ENCODE measurements around the gene DPYSL4. TPM values are rescaled to one million over a fixed set of nuclear protein-coding genes. Genes with fewer than 3 reads are reported as not detected.

DPYSL4 gene
- total and polyA plus RNA-seq, 3 experiments from 2014 or later: 3.2 to 3.3 TPM; not detected in 1

GRCh38 chr10:132175408-132175807 lies 11.3 kb upstream of the DPYSL4 start:
- CTCF ChIA-PET: no interaction called here

GRCh38 chr10:132175907-132176581 lies 10.7 kb upstream of the DPYSL4 start:
- Histone ChIP-seq H3K27me3 (ENCODE audit: insufficient read depth, low read length, poor library complexity, severe bottlenecking) (no peaks in the 10 kb centered on the region), H3K27ac (ENCODE audit: low read depth, low read length) (no peak overlapping the region), H3K4me3 (ENCODE audit: low read length) (no peak overlapping the region), H3K36me3 (ENCODE audit: insufficient read depth, low read length) (no peaks in the 10 kb centered on the region), H3K9me3 (ENCODE audit: low read length) (no peaks in the 10 kb centered on the region), H3K4me1 (ENCODE audit: insufficient read depth, low read length) (no peaks in the 10 kb centered on the region)
- peak overlapping the region in 1 of 8 donors; percentile 20 for H3K27ac Mint-ChIP-seq
- DNase-seq: no peak
- ChIA-PET POLR2A (no interaction called here), CTCF (no interaction called here)
- H3K4me1 Mint-ChIP-seq: peaks cover 0 to 5% (median 2%) of the 10 kb centered on the region in 3 donors
- no peak overlapping the region for H3K4me3 Mint-ChIP-seq
- peaks cover 27 to 42% of the 10 kb centered on the region in 2 donors for H3K27me3 Mint-ChIP-seq
- no peaks in the 10 kb centered on the region for H3K36me3 Mint-ChIP-seq
- no peaks in the 10 kb centered on the region for H3K9me3 Mint-ChIP-seq

More at GRCh38 chr10:132175408-132175807, 11.3 kb upstream of the DPYSL4 start:
- no peaks in the 10 kb centered on the region for H3K36me3 ChIP-seq (ENCODE audit: insufficient read depth, low read length)
- POLR2A ChIA-PET: no interaction called here
- Mint-ChIP-seq H3K36me3 (no peaks in the 10 kb centered on the region), H3K4me1 (peaks cover 0 to 5% (median 2%) of the 10 kb centered on the region in 3 donors), H3K27ac (no peak overlapping the region), H3K4me3 (no peak overlapping the region), H3K27me3 (peaks cover 27 to 37% of the 10 kb centered on the region in 2 donors), H3K9me3 (no peaks in the 10 kb centered on the region)
- no peaks in the 10 kb centered on the region for H3K4me1 ChIP-seq (ENCODE audit: insufficient read depth, low read length)
- DNase-seq: peak in 1 of 5 donors; percentile 30
- no peak overlapping the region for H3K27ac ChIP-seq (ENCODE audit: low read depth, low read length)
- no peaks in the 10 kb centered on the region for H3K27me3 ChIP-seq (ENCODE audit: insufficient read depth, low read length, poor library complexity, severe bottlenecking)
- H3K9me3 ChIP-seq (ENCODE audit: low read length): no peaks in the 10 kb centered on the region
- H3K4me3 ChIP-seq (ENCODE audit: low read length): no peak overlapping the region

- no peak for DNase-seq
- Histone ChIP-seq H3K9me3 (ENCODE audit: low read length) (no peaks in the 10 kb centered on the region), H3K4me3 (ENCODE audit: low read length) (no peak overlapping the region), H3K27me3 (ENCODE audit: insufficient read depth, low read length, poor library complexity, severe bottlenecking) (no peaks in the 10 kb centered on the region), H3K27ac (ENCODE audit: low read depth, low read length) (no peak overlapping the region), H3K36me3 (ENCODE audit: insufficient read depth, low read length) (no peaks in the 10 kb centered on the region), H3K4me1 (ENCODE audit: insufficient read depth, low read length) (no peaks in the 10 kb centered on the region)
- peaks cover 0 to 5% (median 2%) of the 10 kb centered on the region in 3 donors for H3K4me1 Mint-ChIP-seq
- ChIA-PET CTCF (no interaction called here), POLR2A (no interaction called here)
- H3K27me3 Mint-ChIP-seq: peaks cover 26 to 41% of the 10 kb centered on the region in 2 donors
- peak overlapping the region in 2 of 8 donors; percentile 20 to 84 for H3K27ac Mint-ChIP-seq
- H3K4me3 Mint-ChIP-seq: no peak overlapping the region
- no peaks in the 10 kb centered on the region for H3K9me3 Mint-ChIP-seq
- H3K36me3 Mint-ChIP-seq: no peaks in the 10 kb centered on the region
Observed at GRCh38 chr10:132176623-132177500, 9.9 kb upstream of the DPYSL4 start.

GRCh38 chr10:132178046-132178445 lies 8.7 kb upstream of the DPYSL4 start:
- Mint-ChIP-seq H3K4me1 (peaks cover 0 to 5% (median 2%) of the 10 kb centered on the region in 3 donors), H3K4me3 (no peak overlapping the region), H3K36me3 (no peaks in the 10 kb centered on the region), H3K9me3 (no peaks in the 10 kb centered on the region), H3K27me3 (peaks cover 31 to 42% of the 10 kb centered on the region in 2 donors), H3K27ac (no peak overlapping the region)
- Histone ChIP-seq H3K27ac (ENCODE audit: low read depth, low read length) (no peak overlapping the region), H3K4me1 (ENCODE audit: insufficient read depth, low read length) (no peaks in the 10 kb centered on the region), H3K27me3 (ENCODE audit: insufficient read depth, low read length, poor library complexity, severe bottlenecking) (no peaks in the 10 kb centered on the region), H3K4me3 (ENCODE audit: low read length) (no peak overlapping the region), H3K36me3 (ENCODE audit: insufficient read depth, low read length) (no peaks in the 10 kb centered on the region), H3K9me3 (ENCODE audit: low read length) (no peaks in the 10 kb centered on the region)
- CTCF ChIA-PET: no interaction called here
- POLR2A ChIA-PET: no interaction called here
- DNase-seq: no peak

GRCh38 chr10:132178672-132179545 lies 7.8 kb upstream of the DPYSL4 start:
- POLR2A ChIA-PET: no interaction called here
- Mint-ChIP-seq H3K36me3 (no peaks in the 10 kb centered on the region), H3K4me1 (peaks cover 0 to 5% (median 2%) of the 10 kb centered on the region in 3 donors)

GRCh38 chr10:132179551-132180392 lies 7.0 kb upstream of the DPYSL4 start:
- Histone ChIP-seq H3K27ac (ENCODE audit: low read depth, low read length) (no peak overlapping the region), H3K4me3 (ENCODE audit: low read length) (no peak overlapping the region), H3K27me3 (ENCODE audit: insufficient read depth, low read length, poor library complexity, severe bottlenecking) (no peaks in the 10 kb centered on the region), H3K36me3 (ENCODE audit: insufficient read depth, low read length) (no peaks in the 10 kb centered on the region), H3K4me1 (ENCODE audit: insufficient read depth, low read length) (no peaks in the 10 kb centered on the region), H3K9me3 (ENCODE audit: low read length) (no peaks in the 10 kb centered on the region)
- Mint-ChIP-seq H3K27ac (no peak overlapping the region), H3K4me1 (peaks cover 0 to 6% (median 4%) of the 10 kb centered on the region in 3 donors), H3K9me3 (no peaks in the 10 kb centered on the region), H3K36me3 (no peaks in the 10 kb centered on the region), H3K27me3 (peaks cover 39 to 57% of the 10 kb centered on the region in 2 donors), H3K4me3 (no peak overlapping the region)
- no peak for DNase-seq
- POLR2A ChIA-PET: no interaction called here
- CTCF ChIA-PET: no interaction called here

More at GRCh38 chr10:132178672-132179545, 7.8 kb upstream of the DPYSL4 start:
- H3K36me3 ChIP-seq (ENCODE audit: insufficient read depth, low read length): no peaks in the 10 kb centered on the region
- DNase-seq: no peak
- Mint-ChIP-seq H3K9me3 (no peaks in the 10 kb centered on the region), H3K4me3 (no peak overlapping the region), H3K27me3 (peaks cover 36 to 51% of the 10 kb centered on the region in 2 donors), H3K27ac (no peak overlapping the region)
- no peak overlapping the region for H3K4me3 ChIP-seq (ENCODE audit: low read length)
- CTCF ChIA-PET: no interaction called here
- H3K27me3 ChIP-seq (ENCODE audit: insufficient read depth, low read length, poor library complexity, severe bottlenecking): no peaks in the 10 kb centered on the region
- H3K27ac ChIP-seq (ENCODE audit: low read depth, low read length): no peak overlapping the region
- H3K9me3 ChIP-seq (ENCODE audit: low read length): no peaks in the 10 kb centered on the region
- no peaks in the 10 kb centered on the region for H3K4me1 ChIP-seq (ENCODE audit: insufficient read depth, low read length)

- H3K36me3 ChIP-seq (ENCODE audit: insufficient read depth, low read length): no peaks in the 10 kb centered on the region
- H3K9me3 Mint-ChIP-seq: no peaks in the 10 kb centered on the region
- no peaks in the 10 kb centered on the region for H3K4me1 ChIP-seq (ENCODE audit: insufficient read depth, low read length)
- H3K27ac ChIP-seq (ENCODE audit: low read depth, low read length): no peak overlapping the region
- no peak overlapping the region for H3K4me3 Mint-ChIP-seq
- H3K4me1 Mint-ChIP-seq: peaks cover 0 to 10% (median 6%) of the 10 kb centered on the region in 3 donors
- H3K27me3 ChIP-seq (ENCODE audit: insufficient read depth, low read length, poor library complexity, severe bottlenecking): peaks cover 6% of the 10 kb centered on the region
- no peak overlapping the region for H3K4me3 ChIP-seq (ENCODE audit: low read length)
- H3K9me3 ChIP-seq (ENCODE audit: low read length): no peaks in the 10 kb centered on the region
- no peaks in the 10 kb centered on the region for H3K36me3 Mint-ChIP-seq
- no peak overlapping the region for H3K27ac Mint-ChIP-seq
- POLR2A ChIA-PET: no interaction called here
- no peak for DNase-seq
- CTCF ChIA-PET: no interaction called here
- peaks cover 42 to 63% of the 10 kb centered on the region in 2 donors for H3K27me3 Mint-ChIP-seq
Observed at GRCh38 chr10:132180736-132181135, 6.0 kb upstream of the DPYSL4 start.
